DOHH2 (cell line): ENCODE data around the gene MIEN1.

Experiments used
- H3F3A ChIP-seq: fragments of 200-600 bp; sonication (generic), shearing (Covaris generic); 2 replicates; pipeline ENCODE4 v1.6.0; 2016; ENCODE audit warnings: antibody characterized with exemption, mild to moderate bottlenecking; ENCODE audit not compliant: control insufficient read depth, insufficient read depth
- H3K27ac ChIP-seq: fragments of 200-600 bp; sonication (generic); 2 replicates; pipeline ENCODE4 v1.5.1; 2014; ENCODE audit warnings: low read depth, mild to moderate bottlenecking, low read length, moderate library complexity
- H3K27me3 ChIP-seq: fragments of 200-600 bp; sonication (generic); 2 replicates; pipeline ENCODE4 v1.6.1; 2014; ENCODE audit warnings: mild to moderate bottlenecking, low read length, mixed read lengths; ENCODE audit not compliant: control insufficient read depth
- H3K36me3 ChIP-seq: fragments of 200-600 bp; sonication (generic); 2 replicates; pipeline ENCODE4 v1.6.1; 2014; ENCODE audit warnings: mild to moderate bottlenecking, low read length, moderate library complexity, mixed read lengths; ENCODE audit not compliant: control insufficient read depth
- H3K4me1 ChIP-seq: fragments of 200-600 bp; sonication (generic); 2 replicates; pipeline ENCODE4 v1.6.1; 2014; ENCODE audit warnings: mild to moderate bottlenecking, low read length, mixed read lengths; ENCODE audit not compliant: control insufficient read depth
- H3K4me2 ChIP-seq: fragments of 200-600 bp; sonication (generic); 2 replicates; pipeline ENCODE4 v1.6.0; 2014; ENCODE audit warnings: mild to moderate bottlenecking, low read length, moderate library complexity
- H3K4me3 ChIP-seq: fragments of 200-600 bp; sonication (generic); 2 replicates; pipeline ENCODE4 v1.5.1; 2014; ENCODE audit warnings: mild to moderate bottlenecking, low read length, mixed read lengths
- H3K79me2 ChIP-seq: fragments of 200-600 bp; sonication (generic); 2 replicates; pipeline ENCODE4 v1.6.1; 2014; ENCODE audit warnings: mild to moderate bottlenecking, low read length, mixed read lengths; ENCODE audit not compliant: control insufficient read depth
- H3K9me2 ChIP-seq: fragments of 200-600 bp; sonication (generic); replicated peaks from 2 replicates; pipeline ENCODE4 v1.6.1; 2014; ENCODE audit warnings: mild to moderate bottlenecking, low read length, mixed read lengths; ENCODE audit not compliant: control insufficient read depth
- H3K9me3 ChIP-seq: fragments of 200-600 bp; sonication (generic); 2 replicates; pipeline ENCODE4 v1.6.1; 2014; ENCODE audit warnings: antibody characterized with exemption, low read length, mixed read lengths; ENCODE audit not compliant: control insufficient read depth, insufficient read depth
- H4K20me1 ChIP-seq: fragments of 200-600 bp; sonication (generic); 2 replicates; pipeline ENCODE4 v1.6.0; 2014; ENCODE audit warnings: low read depth, mild to moderate bottlenecking, antibody characterized with exemption, low read length, moderate library complexity; ENCODE audit not compliant: control insufficient read depth, insufficient read depth
- EZH2phosphoT487 ChIP-seq: fragments of 200-600 bp; sonication (generic); IDR thresholded peaks from 2 replicates; pipeline ENCODE4 v1.6.1; 2017; ENCODE audit warnings: borderline replicate concordance, mild to moderate bottlenecking, antibody characterized with exemption, low read length, moderate library complexity, mixed read lengths
- TF ChIP-seq, protein P1 (sequence below): fragments of 200-600 bp; sonication (generic); IDR thresholded peaks from one replicate; pipeline ENCODE4 v1.5.1; 2014; ENCODE audit warnings: antibody characterized with exemption, mild to moderate bottlenecking, low read depth, low read length; ENCODE audit not compliant: poor library complexity, severe bottlenecking

Gene MIEN1

DNA sequence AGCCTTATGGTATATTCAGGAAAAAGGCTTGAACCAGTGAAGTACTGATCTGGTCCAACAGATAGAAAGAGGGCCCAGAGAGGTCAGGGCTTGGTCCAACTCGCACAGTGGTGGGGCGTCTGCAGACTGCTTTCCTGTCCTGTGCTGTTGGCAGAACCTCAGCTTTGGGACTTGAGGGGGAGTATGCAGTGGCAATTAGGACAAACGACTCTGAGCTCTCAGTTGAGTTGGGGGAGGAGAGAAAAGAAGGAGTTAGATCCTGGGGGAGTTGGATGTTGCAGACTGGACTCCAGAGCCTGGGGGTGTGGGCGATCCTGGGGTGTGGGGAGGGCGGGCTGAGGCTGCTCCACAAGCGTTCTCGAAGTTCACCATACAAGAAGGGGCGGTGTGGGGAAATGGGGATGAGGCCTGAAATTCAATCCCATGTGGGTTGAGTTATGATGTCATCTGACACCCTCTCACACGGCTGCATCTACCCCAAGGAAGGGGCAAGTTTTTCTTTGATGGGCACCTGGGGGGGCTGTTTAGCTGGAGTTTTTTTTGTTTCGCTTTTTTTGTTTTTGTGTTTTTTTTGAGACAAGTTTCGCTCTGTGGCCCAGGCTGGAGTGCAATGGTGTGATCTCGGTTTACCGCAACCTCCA lies 22.0 kb upstream of the MIEN1 start:
- H3K4me3 ChIP-seq = no peak overlapping the region
- H3K27ac ChIP-seq = no peak overlapping the region
- no peaks in the 10 kb centered on the region for H3K9me3 ChIP-seq
- H3K4me1 ChIP-seq = peaks cover 44% of the 10 kb centered on the region
- peaks cover 33% of the 10 kb centered on the region for H3F3A ChIP-seq
- H3K27me3 ChIP-seq = no peaks in the 10 kb centered on the region
- H3K79me2 ChIP-seq = no peaks in the 10 kb centered on the region
- no peaks in the 10 kb centered on the region for H4K20me1 ChIP-seq
- TF ChIP-seq, protein P1, sequence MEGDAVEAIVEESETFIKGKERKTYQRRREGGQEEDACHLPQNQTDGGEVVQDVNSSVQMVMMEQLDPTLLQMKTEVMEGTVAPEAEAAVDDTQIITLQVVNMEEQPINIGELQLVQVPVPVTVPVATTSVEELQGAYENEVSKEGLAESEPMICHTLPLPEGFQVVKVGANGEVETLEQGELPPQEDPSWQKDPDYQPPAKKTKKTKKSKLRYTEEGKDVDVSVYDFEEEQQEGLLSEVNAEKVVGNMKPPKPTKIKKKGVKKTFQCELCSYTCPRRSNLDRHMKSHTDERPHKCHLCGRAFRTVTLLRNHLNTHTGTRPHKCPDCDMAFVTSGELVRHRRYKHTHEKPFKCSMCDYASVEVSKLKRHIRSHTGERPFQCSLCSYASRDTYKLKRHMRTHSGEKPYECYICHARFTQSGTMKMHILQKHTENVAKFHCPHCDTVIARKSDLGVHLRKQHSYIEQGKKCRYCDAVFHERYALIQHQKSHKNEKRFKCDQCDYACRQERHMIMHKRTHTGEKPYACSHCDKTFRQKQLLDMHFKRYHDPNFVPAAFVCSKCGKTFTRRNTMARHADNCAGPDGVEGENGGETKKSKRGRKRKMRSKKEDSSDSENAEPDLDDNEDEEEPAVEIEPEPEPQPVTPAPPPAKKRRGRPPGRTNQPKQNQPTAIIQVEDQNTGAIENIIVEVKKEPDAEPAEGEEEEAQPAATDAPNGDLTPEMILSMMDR = no peak
- no peak for TF ChIP-seq EZH2phosphoT487
- H3K9me2 ChIP-seq = no peaks in the 10 kb centered on the region
- H3K36me3 ChIP-seq = peaks cover 6% of the 10 kb centered on the region; the same call in 1 of the 2 replicates
- no peak overlapping the region for H3K4me2 ChIP-seq

DNA sequence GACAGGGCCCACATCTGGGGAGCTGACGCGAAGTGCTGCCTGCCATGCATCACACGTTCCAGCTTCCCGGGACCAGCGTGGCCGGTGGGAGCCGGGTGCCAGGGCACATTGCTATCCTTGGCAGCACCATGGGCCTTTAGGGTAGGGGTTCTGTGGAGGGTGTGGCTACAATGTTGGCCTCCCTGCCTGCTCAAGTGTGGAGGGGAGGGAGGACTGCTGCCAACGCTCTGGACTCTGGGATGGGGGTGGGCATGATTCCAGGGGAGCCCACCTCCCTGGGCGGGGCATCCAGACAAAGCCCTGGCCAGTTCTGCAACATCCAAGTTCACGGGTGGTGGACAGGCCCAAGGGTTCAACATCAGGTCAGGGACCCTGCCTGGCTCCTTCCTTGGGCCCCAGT lies 21.3 kb upstream of the MIEN1 start:
- Histone ChIP-seq H3K4me3 (no peak overlapping the region), H3K9me2 (no peaks in the 10 kb centered on the region), H3K4me1 (peaks cover 37% of the 10 kb centered on the region), H3K27ac (no peak overlapping the region), H3K79me2 (no peaks in the 10 kb centered on the region), H3K4me2 (no peak overlapping the region), H3F3A (peaks cover 25% of the 10 kb centered on the region), H4K20me1 (no peaks in the 10 kb centered on the region), H3K36me3 (0 out of 2 replicates have a peak, but pooled peaks cover under 1% of the 10 kb centered on the region), H3K27me3 (no peaks in the 10 kb centered on the region), H3K9me3 (no peaks in the 10 kb centered on the region)
- no peak for TF ChIP-seq EZH2phosphoT487
- TF ChIP-seq, protein P1 = no peak

DNA sequence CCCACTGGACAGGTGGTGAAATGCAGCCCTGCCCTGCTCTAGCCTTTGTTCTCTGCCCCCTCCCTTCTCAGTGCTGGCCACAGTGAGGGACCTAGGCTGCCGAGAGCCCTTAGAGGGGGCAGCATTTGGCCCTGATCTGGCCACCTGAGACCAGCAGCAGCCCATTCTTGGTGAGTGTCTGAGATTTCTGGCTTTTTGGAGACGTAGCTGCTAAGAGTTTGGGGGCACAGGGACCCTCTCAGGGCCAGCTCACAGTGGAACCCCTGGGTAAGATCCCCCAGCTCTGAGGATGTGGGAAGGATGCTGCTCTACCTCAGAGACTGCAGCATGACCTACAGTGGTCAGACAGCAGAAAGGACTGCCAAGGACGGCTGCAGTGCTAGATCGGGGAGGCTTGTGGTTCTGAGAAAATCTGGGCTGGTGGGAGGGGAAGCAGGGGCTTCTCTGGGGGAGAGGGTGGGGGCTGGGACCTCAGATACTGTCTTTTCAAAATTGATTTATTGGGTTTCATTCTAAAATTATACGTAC lies 20.7 kb upstream of the MIEN1 start:
- Histone ChIP-seq H3K27me3 (no peaks in the 10 kb centered on the region), H3K9me3 (no peaks in the 10 kb centered on the region), H4K20me1 (no peaks in the 10 kb centered on the region), H3K36me3 (no peaks in the 10 kb centered on the region), H3K27ac (no peak overlapping the region), H3K79me2 (no peaks in the 10 kb centered on the region), H3K4me1 (peaks cover 31% of the 10 kb centered on the region), H3K4me2 (no peak overlapping the region), H3K9me2 (no peaks in the 10 kb centered on the region), H3K4me3 (no peak overlapping the region), H3F3A (peaks cover 20% of the 10 kb centered on the region)
- TF ChIP-seq, protein P1 = no peak
- TF ChIP-seq EZH2phosphoT487 = no peak
